Stimulated activated effector memory CD8-positive, alpha-beta T cell treated with anti-CD3 and anti-CD28 coated beads, Interleukin-12 subunit alpha, Interleukin-12 subunit beta, amount 100 ng/mL, for 72 hours (primary cell): ENCODE results near the gene SLC12A8.

Source experiments
- ATAC-seq: fragments of 150-1000 bp; cut with Tn5 transposase; 2 replicates; pipeline ENCODE4 v1.10.0; 2021
- DNase-seq, 2 donors: peaks; one replicate each; pipeline ENCODE4 v3.0.0; 2021 to 2022; ENCODE audit warnings: low spot score in 2 of 2
- H3K27ac Mint-ChIP-seq: one replicate; pipeline ENCODE4 v1.8.0; 2022; ENCODE audit warnings: mild to moderate bottlenecking, mixed read lengths
- H3K36me3 Mint-ChIP-seq: one replicate; pipeline ENCODE4 v1.8.0; 2022; ENCODE audit warnings: mild to moderate bottlenecking, mixed read lengths
- H3K4me1 Mint-ChIP-seq: one replicate; pipeline ENCODE4 v1.8.0; 2022; ENCODE audit warnings: mixed read lengths
- H3K4me3 Mint-ChIP-seq: one replicate; pipeline ENCODE4 v1.8.0; 2022; ENCODE audit warnings: mild to moderate bottlenecking, mixed read lengths
- H3K9me3 Mint-ChIP-seq: one replicate; pipeline ENCODE4 v1.8.0; 2022; ENCODE audit warnings: mixed read lengths

SLC12A8 gene

GRCh38 chr3:125050488-125051090 lies 162.0 kb downstream of the SLC12A8 start:
- Mint-ChIP-seq H3K4me1 (peaks cover 72% of the 10 kb centered on the region), H3K9me3 (no peaks in the 10 kb centered on the region), H3K4me3 (peak overlapping the region; percentile 84), H3K27ac (no peak overlapping the region), H3K36me3 (peaks cover 13% of the 10 kb centered on the region)
- ATAC-seq (no peak), DNase-seq (no peak)

GRCh38 chr3:125048282-125048681 lies 164.3 kb downstream of the SLC12A8 start:
- peak overlapping the region; percentile 41 for H3K27ac Mint-ChIP-seq
- DNase-seq, result no peak
- H3K36me3 Mint-ChIP-seq, result peaks cover 17% of the 10 kb centered on the region
- no peak overlapping the region for H3K4me3 Mint-ChIP-seq
- peaks cover 55% of the 10 kb centered on the region for H3K4me1 Mint-ChIP-seq
- H3K9me3 Mint-ChIP-seq, result no peaks in the 10 kb centered on the region
- no peak for ATAC-seq

DNA sequence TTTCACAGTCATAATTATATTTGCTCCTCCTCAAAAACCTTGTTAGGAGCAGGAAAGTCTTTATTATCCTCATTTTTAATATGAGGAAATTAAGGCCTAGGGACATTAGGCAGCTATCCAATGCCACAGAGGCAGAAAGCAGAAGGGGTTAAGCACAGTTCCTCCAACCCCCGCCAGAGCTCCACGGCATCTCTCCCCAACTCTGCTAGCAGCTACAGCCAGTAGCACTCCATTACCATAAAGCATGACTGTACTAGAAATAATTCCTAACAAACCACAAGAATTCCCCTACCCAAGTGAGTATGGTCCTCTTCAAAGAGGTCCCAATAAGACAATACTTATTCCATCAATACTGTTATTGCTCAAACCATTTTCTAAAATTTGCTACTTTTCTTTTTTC lies 166.6 kb downstream of the SLC12A8 start:
- DNase-seq (no peak), ATAC-seq (no peak)
- no peak overlapping the region for H3K27ac Mint-ChIP-seq
- peaks cover 16% of the 10 kb centered on the region for H3K36me3 Mint-ChIP-seq
- H3K9me3 Mint-ChIP-seq, result no peaks in the 10 kb centered on the region
- H3K4me3 Mint-ChIP-seq, result no peak overlapping the region
- peaks cover 41% of the 10 kb centered on the region for H3K4me1 Mint-ChIP-seq

- H3K9me3 Mint-ChIP-seq, result no peaks in the 10 kb centered on the region
- no peak for DNase-seq
- no peak overlapping the region for H3K27ac Mint-ChIP-seq
- H3K4me1 Mint-ChIP-seq, result peaks cover 38% of the 10 kb centered on the region
- no peak for ATAC-seq
- H3K36me3 Mint-ChIP-seq, result peaks cover 11% of the 10 kb centered on the region
- no peak overlapping the region for H3K4me3 Mint-ChIP-seq
Observed at GRCh38 chr3:125045194-125045593, 167.4 kb downstream of the SLC12A8 start.

DNA sequence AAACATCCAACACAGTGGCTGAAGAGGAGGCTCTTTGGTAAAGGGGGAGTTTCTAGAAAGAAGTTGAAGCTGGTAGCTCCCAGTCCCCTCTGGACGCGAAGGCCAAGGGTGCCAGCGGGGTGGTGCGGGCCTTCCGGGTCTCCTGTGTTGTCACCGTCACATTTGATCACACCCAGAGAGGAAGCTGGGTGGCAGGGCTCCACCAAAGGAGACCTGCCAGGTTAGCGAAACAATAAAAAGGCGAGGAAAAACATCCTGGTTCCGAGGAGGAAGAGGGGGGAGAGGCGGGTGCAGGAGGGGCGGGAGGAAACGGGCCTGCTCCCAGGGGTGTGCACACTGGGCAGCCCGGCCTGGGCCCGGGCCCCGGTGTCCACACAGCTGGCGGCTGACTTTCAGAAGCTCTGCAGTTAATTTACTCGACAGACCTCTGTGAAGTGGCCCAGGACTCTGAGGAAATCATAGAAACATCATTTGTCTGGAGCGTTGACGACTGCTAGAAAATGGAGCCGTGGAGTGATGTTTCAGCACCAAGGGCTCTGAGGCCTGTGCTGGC lies 168.9 kb downstream of the SLC12A8 start:
- DNase-seq, result no peak
- Mint-ChIP-seq H3K27ac (no peak overlapping the region), H3K9me3 (no peaks in the 10 kb centered on the region)

GRCh38 chr3:125042725-125043406 lies 169.7 kb downstream of the SLC12A8 start:
- Mint-ChIP-seq H3K4me1 (peaks cover 42% of the 10 kb centered on the region), H3K4me3 (no peak overlapping the region), H3K27ac (no peak overlapping the region), H3K9me3 (no peaks in the 10 kb centered on the region), H3K36me3 (peaks cover 8% of the 10 kb centered on the region)
- ATAC-seq, result no peak
- no peak for DNase-seq

More for the DNA sequence above, 168.9 kb downstream of the SLC12A8 start:
- ATAC-seq, result no peak
- peaks cover 40% of the 10 kb centered on the region for H3K4me1 Mint-ChIP-seq
- peaks cover 8% of the 10 kb centered on the region for H3K36me3 Mint-ChIP-seq
- H3K4me3 Mint-ChIP-seq, result no peak overlapping the region

DNA sequence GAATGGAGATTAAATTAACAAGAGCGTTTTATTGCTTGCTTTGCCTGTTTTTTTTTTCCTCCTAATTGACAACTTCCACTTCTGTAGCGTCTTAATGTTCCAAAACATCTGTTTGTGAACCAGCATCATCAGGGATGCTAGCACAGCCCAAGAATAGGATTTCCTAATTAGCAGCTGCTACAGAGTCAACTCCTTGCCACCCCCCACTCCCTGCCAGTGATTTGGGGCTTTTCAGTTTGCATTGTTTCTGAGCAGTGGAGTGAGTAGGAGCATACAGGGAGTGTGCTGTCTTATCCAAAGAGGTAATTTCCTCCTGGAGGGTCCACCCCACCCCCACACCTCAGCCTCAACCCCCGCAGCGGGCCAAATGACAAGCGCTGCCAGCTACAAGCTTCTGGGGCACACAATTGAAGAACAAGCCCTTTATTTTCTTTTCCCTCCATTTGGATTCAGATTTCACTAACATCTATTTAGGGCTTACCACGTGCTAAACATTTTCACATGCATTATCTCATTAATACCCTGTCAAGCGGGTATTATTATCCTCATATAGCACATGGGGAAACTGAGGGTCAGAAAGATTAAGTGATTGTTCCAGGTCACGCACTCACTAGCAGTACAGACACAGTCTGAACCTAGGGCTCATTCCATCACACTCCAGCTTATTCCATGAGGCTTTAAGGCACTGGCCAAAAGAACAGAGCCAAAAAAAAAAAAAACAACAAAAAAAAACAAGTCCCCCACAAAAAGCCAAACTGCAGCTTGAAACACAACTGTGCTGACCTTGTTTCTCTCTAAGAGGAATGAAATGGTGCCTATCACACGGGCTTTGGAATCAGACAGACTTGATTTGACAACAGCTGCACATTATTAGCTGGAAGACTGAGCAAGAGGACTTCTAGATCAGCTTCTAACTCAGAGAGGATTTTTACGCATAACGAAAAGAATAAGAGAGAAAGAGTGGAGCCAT lies 173.1 kb downstream of the SLC12A8 start:
- peaks cover 57% of the 10 kb centered on the region for H3K4me1 Mint-ChIP-seq
- H3K9me3 Mint-ChIP-seq, result peaks cover 9% of the 10 kb centered on the region
- no peak overlapping the region for H3K4me3 Mint-ChIP-seq
- DNase-seq (no peak), ATAC-seq (no peak)
- H3K27ac Mint-ChIP-seq, result no peak overlapping the region
- peaks cover 15% of the 10 kb centered on the region for H3K36me3 Mint-ChIP-seq

- no peak overlapping the region for H3K4me3 Mint-ChIP-seq
- H3K9me3 Mint-ChIP-seq, result peaks cover 9% of the 10 kb centered on the region
- DNase-seq, result no peak
- peaks cover 7% of the 10 kb centered on the region for H3K36me3 Mint-ChIP-seq
- H3K4me1 Mint-ChIP-seq, result peaks cover 67% of the 10 kb centered on the region
- peak; percentile 82 for ATAC-seq
- H3K27ac Mint-ChIP-seq, result no peak overlapping the region
Observed at GRCh38 chr3:125037498-125038150, 174.9 kb downstream of the SLC12A8 start.

- DNase-seq, result no peak
- no peak overlapping the region for H3K27ac Mint-ChIP-seq
- no peak overlapping the region for H3K4me3 Mint-ChIP-seq
- peak; percentile 88 for ATAC-seq
- peaks cover 7% of the 10 kb centered on the region for H3K36me3 Mint-ChIP-seq
- H3K4me1 Mint-ChIP-seq, result peaks cover 68% of the 10 kb centered on the region
- peaks cover 9% of the 10 kb centered on the region for H3K9me3 Mint-ChIP-seq
Observed at GRCh38 chr3:125035217-125035616, 177.3 kb downstream of the SLC12A8 start.

- Mint-ChIP-seq H3K36me3 (peaks cover 8% of the 10 kb centered on the region), H3K4me3 (no peak overlapping the region), H3K27ac (no peak overlapping the region), H3K4me1 (peaks cover 59% of the 10 kb centered on the region), H3K9me3 (peaks cover 9% of the 10 kb centered on the region)
- DNase-seq (no peak), ATAC-seq (no peak)
Observed at GRCh38 chr3:125033616-125034015, 178.9 kb downstream of the SLC12A8 start.

DNA sequence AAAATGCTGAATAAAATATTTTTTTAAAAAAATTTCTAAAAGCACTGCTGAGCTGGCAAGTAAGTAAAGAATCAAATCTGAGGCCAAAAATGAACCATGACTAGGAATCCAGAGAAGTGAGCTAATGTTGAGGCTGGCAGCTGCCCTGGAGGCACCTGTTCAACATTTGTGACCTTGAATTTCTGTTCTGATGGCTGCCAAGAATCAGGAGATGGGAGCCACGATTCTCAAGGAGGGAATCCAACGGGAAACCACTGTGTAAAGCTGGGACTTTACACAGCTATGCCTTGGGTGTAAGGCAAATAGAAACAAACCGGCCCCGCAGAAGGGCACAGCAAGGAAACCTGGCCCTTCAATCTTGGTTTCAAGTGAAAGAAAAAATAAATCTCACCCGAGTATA lies 179.4 kb downstream of the SLC12A8 start:
- no peak overlapping the region for H3K4me3 Mint-ChIP-seq
- peaks cover 59% of the 10 kb centered on the region for H3K4me1 Mint-ChIP-seq
- no peak overlapping the region for H3K27ac Mint-ChIP-seq
- DNase-seq (no peak), ATAC-seq (no peak)
- H3K36me3 Mint-ChIP-seq, result peaks cover 13% of the 10 kb centered on the region
- peaks cover 9% of the 10 kb centered on the region for H3K9me3 Mint-ChIP-seq

DNA sequence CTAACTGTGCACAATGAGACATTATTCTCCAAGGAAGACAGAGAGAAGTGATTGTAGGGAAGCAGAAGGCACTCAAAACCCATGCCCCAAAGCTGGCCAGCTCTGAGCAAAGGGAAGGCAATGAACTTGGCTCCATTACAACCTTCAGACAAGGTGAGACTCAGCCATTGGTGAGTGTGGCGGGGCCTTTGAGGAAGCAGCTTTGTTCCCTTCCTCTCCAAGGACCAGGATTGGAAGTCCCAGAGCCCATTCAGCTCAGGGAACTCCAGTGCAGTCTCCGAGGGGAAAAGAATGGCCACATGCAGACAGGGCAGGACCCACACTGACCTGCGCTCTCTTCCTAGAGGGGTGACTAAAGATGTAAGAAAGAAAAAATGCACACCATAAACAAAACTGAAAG lies 179.9 kb downstream of the SLC12A8 start:
- Mint-ChIP-seq H3K4me1 (peaks cover 57% of the 10 kb centered on the region), H3K4me3 (no peak overlapping the region), H3K27ac (no peak overlapping the region), H3K36me3 (peaks cover 17% of the 10 kb centered on the region), H3K9me3 (peaks cover 9% of the 10 kb centered on the region)
- ATAC-seq (no peak), DNase-seq (no peak)
